Nucleus accumbens (tissue), 56 donors: Measurements from ENCODE around the gene TMEM135.
A peak's percentile ranks its signal among the peaks of the same experiment; 100 is the strongest.
"Not testable (repeated sequence)": the region's sequence is repeated elsewhere in the genome, so short reads cannot be mapped to it uniquely, and the experiment has no call there.

Source experiments
- DNase-seq, 56 donors: peaks; one replicate each; lab custom pipeline; 2025; lab: John Stamatoyannopoulos, UW

The TMEM135 gene

GRCh38 chr11:87239001-87239400 is 201.3 kb downstream of the TMEM135 start:
- no peak for DNase-seq

DNA sequence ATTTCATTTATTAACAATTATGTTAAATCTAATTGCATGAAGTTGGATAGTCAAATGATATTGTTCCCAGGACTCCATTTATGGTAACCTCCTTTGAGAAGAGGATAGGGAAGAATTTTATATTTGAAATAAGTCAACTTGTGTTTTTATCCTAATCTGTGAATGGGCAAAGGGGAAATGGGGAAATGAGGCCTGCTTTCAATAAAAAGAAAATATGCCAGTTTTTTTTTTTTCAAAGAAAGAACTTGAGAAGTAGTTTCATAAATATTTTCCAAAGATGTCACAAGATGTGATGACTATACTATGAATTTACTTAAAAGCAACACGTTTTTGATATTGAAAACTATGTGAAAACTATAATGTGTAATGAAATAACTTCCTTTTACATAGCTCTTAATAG is 201.8 kb downstream of the TMEM135 start:
- no peak for DNase-seq

DNA sequence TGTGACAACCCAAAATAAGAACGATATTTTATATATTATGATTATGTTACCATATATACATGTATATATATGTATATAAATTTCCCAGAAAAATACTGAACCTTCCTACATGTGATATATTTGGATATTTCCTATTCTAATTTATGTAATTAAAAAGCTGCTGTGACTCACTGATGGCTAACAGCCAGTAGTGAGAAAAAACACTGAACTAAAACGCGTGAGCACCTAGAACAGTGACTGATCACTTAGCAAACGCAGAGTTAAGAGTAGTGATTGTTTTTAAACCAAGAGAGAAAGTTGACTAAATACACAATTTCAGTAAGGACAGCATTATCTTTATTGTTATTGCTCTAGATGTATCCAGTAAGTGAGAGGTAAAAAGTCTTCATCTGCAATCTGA is 213.8 kb downstream of the TMEM135 start:
- no peak for DNase-seq

DNA sequence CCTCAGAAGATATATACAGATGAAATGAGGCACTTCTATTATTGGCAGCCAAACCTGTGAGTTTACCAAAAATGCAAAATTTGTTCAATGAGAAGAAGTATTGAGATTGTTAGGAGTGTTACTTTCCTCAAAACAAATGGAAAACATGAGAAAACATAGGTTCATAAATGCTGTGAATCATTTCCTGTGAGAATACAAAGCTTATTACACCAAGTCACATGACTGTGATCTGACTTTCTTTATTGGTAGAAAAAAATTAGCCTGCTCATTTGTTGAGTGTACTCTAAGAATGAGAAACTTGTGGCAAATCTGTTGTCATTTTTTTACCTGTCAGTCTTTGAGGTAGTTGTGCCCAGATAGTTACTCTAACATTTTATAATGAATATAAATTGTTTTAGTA is 215.1 kb downstream of the TMEM135 start:
- DNase-seq, result no peak

- DNase-seq, result no peak
Measured at GRCh38 chr11:87254562-87254961, 216.8 kb downstream of the TMEM135 start.

GRCh38 chr11:87255589-87255988 is 217.9 kb downstream of the TMEM135 start:
- no peak for DNase-seq

DNA sequence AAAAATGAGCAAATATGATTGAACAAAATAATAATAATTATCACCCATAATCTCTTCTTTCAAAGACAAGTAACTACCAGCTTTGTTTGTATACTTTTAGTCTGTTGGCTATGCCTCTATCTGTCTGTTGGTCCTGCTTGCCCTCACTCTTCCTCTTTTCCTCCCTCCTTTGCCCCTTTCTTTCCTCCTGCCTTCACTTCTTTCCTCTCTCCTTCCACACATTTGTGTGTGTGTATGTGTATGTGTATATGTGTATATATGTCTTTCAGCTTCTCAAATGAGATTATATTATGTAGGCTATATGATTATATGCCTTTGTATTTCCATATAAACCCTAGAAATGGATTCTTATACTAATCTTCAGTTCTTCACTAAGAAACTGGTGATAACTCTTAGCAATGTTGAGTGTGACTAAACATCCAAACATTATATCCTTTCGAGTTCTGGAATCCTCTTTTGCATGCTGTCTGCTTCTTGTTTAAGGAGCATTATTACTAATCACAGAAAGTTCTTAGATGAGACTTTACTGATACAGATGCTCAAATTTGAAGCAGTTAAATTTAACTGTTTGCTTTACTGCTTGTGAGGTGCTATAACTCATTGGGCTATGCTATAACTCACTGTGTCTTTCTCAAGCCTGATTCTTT is 219.1 kb downstream of the TMEM135 start:
- no peak for DNase-seq

GRCh38 chr11:87258171-87258833 is 220.6 kb downstream of the TMEM135 start:
- DNase-seq, result no peak

GRCh38 chr11:87259736-87260135 is 222.0 kb downstream of the TMEM135 start:
- DNase-seq, result peak in 2 of 56 donors; percentile 2 to 3

- DNase-seq, result no peak
Measured at GRCh38 chr11:87260811-87261210, 223.1 kb downstream of the TMEM135 start.

DNA sequence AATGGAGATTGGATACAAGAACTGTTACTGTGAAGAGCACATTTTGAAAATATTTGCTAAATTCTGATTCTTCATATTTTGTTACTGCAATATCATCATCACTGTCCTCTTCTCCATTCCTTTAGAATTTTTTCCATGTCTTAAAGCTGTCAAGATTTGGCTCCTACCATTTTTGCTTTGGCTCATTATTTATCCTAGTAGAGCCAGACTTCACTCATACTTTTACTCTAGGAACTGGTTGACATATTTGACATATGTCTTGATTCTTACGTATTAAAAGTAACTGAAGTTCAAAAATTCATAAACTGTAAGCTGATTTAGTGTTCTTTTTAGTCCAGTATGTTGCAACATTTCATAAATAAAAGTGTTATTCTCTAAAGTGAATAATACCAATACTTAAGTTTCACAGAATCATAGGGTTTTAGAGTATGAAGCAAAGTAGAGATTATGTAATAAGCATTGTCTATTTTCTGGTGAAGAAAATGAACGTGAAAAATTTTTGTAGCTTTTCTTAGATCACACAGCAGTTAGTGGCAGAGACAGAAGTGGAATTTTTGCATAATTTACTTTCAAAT is 225.6 kb downstream of the TMEM135 start:
- no peak for DNase-seq

DNA sequence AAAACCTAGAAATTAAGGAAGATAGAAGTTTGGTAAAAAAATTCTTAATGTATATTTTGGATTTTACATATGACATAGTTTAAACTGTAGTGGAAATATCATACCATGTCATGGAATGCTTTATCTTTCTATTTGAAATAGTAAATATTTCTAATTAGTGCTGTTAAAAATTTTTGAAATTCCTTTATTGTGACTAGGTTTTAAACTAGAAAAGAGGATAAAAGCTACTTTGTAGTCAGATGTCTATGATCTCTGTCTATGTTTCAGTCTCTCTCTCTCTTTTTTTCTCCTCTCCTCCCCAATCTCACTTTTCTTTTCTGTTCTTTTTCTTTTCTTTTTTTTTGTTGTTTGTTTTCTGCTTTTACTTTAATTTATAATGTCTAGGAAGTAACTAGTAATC is 226.2 kb downstream of the TMEM135 start:
- DNase-seq, result no peak

- DNase-seq, result no peak
Measured at GRCh38 chr11:87265132-87265531, 227.4 kb downstream of the TMEM135 start.

- DNase-seq, result no peak
Measured at GRCh38 chr11:87265979-87266378, 228.2 kb downstream of the TMEM135 start.

GRCh38 chr11:87266751-87267150 is 229.0 kb downstream of the TMEM135 start:
- no peak for DNase-seq

DNA sequence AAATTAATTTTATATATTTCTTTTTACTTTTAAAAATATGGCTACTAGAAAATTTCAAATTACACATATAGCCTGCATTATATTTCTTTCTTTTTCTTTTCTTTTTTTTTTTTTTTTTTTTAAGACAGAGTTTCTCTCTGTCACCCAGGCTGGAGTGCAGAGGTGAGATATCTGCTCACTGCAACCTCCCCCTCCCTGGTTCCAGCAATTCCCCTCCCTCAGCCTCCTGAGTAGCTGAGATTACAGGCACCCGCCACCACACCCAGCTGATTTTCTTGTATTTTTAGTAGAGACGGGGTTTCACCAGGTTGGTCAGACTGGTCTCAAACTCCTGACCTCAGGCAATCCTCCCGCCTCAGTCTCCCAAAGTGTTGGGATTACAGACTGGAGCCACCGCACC is 234.2 kb downstream of the TMEM135 start:
- not testable (repeated sequence) for DNase-seq

- DNase-seq, result no peak
Measured at GRCh38 chr11:87275176-87275575, 237.4 kb downstream of the TMEM135 start.

GRCh38 chr11:87280143-87280542 is 242.4 kb downstream of the TMEM135 start:
- DNase-seq, result no peak

GRCh38 chr11:87281496-87281895 is 243.8 kb downstream of the TMEM135 start:
- DNase-seq, result no peak

DNA sequence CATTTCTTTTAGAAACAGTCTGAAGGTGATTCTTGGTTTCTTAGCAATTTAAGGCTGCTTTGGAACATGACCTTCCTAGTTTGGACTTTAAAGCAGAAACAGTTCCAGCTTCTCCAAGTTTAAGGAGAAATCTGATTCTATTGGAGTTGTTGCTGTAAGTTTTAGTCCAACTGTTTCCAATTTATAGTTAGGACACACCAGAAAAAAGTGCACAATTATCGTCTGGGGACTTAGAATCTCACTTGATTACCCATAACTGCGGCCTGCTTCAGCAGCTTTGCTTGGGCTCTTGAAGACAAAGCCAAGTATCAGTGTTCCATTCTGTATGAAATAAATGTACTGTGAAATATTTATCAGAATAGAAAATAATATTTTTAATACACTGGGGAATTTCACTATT is 246.6 kb downstream of the TMEM135 start:
- DNase-seq, result no peak

GRCh38 chr11:87285674-87286073 is 247.9 kb downstream of the TMEM135 start:
- DNase-seq, result not testable (repeated sequence)

DNA sequence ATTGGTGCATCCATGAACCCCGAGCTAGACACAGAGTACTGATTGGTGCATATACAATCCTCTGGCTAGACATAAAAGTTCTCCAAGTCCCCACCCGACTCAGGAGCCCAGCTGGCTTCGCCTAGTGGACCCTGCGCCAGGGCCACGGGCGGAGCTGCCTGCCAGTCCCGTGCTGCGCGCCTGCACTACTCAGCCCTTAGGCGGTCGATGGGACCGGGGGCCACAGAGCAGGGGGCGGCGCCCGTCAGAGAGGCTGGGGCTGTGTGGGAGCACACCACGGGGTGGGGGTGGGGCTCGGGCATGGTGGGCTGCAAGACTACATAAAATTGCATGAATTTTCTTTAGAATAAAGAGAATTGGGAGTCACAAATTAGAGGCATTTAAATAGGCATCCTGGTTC is 248.6 kb downstream of the TMEM135 start:
- DNase-seq, result no peak
